Anterior cingulate cortex (tissue), 58 donors: ENCODE data around the gene GALNT9.

ENCODE experiments used
- DNase-seq, 58 donors: peaks; one replicate each; lab custom pipeline; 2025; lab: John Stamatoyannopoulos, UW

Gene GALNT9

DNA sequence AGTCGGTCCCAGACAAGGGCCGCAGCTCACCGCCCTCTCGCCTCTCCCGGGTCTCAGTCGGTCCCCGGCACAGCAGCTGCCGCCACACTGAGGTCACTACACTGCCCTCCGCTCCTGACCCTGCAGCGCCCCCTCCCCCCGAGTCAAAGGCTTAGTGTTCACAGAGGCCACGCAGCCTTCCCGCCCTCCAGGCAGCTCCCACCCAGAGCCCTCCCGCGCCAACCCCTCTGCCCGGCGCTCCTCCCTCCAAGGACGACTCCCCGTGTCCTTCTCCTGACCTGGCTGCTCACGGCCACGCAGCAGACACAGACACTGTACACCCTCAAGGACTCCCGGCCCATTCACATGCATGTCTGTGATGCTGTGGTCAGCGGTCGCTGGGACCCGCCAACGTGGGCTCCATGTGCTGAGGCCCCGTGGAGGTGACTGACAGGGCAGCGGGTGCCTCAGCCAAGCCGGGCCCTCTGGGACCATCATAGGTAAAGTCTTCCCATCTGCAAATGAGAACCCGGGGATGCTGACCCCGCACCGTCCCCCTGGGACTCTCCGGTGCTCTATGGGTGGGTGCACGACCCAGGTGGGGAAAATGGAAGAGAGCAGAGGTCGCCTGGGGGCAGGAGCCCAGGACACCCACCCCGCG is 16.3 kb upstream of the GALNT9 start:
- DNase-seq = no peak

DNA sequence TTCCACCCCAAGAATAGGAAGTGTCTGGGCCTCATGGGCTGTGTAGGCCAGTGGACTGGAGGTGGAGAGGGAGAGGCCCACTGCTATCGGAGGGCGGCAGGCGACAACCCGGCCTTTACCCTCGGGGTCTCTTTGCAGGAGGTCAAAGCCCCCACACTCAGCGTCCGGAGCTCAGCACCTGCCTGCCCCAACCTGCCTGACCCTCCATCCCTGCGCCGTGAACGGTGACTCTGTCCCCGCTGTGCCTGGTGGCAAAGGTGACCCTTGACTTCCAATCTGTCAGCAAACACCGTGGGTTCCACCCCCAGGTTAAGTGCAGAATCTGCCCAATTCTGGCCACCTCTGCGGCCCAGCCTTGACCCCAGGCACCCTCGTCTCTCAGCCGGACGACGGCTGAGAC is 15.7 kb upstream of the GALNT9 start:
- DNase-seq = no peak

DNA sequence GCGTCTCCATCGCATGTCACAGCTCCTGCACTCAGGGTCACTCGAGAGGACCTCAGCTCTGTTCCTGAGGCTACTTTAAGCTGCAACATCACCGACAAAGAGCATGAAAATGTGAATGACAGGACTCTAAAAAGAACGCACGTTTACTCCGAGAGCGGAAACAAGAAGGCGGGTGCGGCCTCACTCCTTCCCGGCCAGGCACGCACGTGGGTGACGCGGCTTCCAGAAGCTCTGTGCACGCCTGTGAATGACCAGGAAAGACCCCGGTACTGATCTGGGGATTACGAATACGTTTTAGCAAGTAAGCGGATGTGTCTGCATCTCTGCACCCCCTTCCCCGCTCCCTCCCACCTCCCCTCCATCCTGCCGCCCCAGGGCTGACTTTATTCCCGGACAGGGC is 15.2 kb upstream of the GALNT9 start:
- no peak for DNase-seq

DNA sequence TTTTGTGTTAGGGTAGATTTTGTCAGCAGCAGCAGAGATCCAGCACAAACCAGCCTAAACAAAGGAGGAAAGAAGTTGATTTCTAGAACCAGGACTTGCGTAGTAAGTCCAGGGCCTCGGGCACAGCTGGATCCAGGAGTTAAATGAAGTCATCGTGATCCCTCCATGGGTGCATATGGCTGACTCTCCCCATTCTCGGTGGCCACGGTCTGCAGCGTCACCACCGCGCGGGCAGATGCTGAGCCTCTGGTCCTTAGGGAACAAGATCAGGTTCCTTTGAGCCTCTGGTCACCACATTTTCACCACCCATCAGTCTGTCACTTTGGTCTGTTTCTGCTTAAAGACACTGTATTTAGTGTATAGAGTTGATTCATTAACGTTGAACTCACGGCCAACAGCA is 14.8 kb upstream of the GALNT9 start:
- DNase-seq = no peak

DNA sequence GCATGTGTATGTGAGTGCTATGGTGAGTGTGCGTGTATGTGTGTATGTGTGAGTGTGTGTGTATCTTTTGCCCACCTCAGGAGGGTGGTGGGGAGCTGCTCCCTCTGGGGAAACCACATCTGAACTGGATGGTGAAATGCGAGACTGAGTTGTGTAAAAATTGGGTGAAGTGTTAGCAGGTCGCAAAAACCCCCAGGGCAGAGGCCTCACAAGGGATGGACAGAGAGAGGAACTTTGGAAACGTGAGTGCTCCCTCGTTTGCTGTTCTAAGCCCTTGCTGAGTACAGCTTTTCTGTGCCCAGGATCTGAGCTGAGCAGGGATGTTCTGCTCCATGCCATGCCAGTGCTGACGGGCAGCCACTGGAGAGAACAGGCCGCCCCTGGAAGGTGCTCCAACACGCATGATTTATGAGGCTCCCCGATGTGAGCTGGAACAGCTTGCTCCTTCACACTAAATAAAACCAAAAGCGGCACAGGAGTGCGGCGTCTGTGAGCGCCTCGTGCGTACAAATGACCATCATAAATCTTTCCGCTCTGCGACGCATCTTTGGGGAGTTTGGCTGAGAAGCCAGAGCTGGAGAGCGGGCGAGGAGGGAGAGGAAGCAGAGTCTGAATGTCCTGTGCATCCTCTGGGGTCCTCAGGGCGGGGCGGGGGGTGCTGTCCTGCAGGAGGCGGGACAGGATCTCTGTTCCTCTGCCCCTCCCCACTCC is 14.1 kb upstream of the GALNT9 start:
- DNase-seq = no peak

DNA sequence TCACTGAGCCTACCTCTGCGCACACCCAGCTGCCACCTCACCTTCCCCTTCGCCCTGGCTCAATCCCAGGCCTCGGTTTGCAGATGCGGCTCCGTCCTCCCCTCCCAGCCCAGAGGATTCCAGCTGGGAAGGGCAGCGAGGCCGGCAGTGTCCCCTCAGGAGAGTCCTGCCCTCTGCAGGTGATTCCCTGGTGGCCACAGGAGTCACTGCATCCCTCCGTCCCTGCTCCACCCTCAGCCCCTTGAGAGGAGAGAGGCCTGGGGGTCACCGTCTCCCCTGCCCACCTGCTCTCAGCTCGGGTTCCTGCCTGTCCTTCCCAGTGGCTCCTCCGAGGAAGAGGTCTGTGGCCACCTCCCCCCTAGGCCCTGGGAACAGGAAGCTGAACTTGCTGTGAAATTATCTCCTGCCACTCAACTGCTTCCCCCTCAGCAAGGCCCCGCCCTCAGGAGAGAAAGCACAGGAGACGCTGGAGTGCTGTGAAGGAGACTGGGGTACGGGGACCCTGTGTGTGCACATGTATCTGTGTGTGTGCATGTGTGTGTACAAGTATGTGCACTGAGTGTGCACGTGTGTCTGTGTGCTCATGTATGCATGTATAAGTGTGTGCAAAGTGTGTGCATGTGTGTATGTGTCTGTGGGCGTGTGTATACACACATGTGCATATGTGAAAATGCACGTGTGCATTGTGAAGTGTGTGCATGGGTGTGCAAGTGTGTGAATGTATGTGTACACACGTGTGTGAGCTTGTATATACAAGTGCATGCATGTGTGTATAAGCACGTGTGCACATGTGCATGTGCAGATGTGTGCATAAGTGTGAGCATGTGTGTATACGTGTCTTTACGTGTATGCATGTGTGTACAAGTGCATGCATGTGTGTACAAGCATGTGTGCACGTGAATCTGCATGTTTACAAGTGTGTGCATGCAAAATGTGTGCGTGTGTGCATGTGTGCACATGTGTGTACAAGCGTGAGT is 13.2 kb upstream of the GALNT9 start:
- no peak for DNase-seq

DNA sequence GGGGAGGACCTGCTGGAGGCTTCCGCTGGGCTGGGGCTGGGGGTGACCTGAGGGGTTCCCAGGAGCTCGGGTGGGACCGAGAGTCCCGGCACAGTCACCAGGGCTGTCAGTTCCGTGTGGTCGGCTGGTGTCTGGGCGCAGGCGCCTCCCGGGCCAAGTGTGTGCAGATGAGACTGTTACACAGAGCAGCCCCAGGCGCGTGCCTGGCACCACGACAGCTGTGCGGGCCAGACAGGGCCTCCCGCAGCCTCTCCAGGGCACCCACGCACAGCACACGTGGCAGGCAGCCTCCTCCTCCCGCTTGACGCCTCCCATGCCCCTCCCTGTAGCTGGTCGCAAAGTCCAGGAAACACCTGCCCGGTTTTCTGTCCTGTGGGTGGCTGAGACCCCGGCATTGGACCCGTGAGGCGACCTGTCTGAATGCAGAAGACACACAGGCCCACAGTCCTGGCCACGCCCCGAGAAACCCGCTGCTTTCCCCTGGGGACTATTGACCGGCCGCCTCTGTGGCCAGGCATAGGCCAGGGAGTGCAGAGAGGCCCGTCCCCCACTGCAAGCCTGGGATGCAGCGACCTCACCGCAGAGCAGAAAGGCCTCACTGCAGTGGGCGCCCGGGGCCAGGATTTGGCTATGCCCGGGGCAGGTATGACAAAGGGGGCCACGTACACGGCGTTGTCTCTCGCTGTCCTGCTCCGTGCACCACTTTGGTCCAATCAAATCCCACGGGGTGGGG is 12.1 kb upstream of the GALNT9 start:
- no peak for DNase-seq

DNA sequence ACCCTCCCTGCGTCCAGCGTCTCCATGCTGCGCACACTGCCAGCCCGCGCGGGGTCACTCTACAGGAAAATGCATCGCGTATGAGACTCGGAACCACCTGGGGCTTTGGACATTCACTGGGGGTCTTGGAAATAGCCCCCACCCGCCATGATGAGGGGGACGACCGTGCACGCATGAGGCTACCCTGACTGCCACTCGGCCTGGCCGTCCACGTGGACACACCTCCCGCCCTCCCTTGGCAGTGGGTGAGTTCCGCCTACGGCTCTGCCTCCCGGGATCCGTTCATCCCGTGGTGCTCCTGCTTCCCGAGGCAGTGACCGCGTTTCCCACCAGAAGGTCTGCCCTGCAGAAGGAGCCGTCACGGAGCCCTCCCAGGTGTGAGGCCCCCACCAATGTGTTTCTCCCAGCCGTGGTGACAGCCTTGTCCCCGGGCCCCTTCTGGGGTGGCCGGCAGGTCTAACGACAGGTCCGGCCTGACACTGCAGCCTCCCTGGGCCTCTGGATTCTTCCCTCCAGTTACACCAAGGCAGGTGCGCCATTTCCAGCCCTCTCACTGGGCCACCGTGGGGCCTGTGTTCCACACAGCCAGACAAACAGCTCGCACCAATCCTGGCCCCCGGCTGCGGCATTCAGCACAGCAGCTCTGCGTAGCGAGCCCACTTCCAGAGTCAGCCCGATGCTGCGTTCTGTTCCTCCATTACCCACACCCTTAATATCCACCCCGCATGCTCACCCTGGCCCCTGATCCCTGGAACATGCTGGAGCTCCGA is 11.1 kb upstream of the GALNT9 start:
- no peak for DNase-seq

DNA sequence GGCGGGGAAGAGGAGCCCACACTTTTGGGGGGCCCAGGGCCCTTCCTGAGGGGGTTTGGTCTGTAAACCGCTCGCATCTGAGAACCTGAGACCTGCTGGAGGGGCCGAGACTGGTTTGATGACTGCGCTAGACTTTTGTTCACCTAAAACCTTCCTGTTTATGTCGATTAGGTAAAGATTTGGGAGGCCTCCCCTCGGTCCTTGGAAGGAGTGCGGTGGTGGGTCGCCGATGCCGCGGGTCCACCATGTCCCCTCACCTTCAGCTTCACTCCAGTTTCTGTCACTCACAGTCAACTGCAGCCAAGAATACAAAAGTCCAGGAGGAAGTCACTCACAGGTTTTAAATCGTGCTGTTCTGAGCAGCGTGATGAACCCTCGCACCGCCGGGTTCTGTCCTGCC is 10.5 kb upstream of the GALNT9 start:
- DNase-seq = no peak

DNA sequence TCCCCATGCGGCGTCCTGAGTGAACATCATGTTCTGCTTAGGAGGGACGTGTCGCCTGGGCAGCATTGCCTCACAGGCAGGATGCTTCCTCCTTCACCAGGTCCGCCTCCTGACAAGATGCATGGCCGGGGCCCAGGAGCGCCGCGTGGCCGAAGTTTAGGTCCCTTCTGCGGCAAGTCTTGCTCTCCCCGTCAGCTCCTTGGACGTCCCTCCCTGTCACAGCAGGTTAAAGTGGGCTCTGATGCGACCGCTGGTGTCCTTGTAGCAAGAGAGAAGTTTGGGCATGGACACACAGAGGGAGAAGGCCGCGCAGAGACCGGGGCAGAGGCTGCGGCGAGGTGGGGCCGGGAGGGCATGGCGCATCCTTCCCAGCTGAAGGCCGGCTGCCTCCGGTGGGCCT is 9.4 kb upstream of the GALNT9 start:
- DNase-seq = no peak

DNA sequence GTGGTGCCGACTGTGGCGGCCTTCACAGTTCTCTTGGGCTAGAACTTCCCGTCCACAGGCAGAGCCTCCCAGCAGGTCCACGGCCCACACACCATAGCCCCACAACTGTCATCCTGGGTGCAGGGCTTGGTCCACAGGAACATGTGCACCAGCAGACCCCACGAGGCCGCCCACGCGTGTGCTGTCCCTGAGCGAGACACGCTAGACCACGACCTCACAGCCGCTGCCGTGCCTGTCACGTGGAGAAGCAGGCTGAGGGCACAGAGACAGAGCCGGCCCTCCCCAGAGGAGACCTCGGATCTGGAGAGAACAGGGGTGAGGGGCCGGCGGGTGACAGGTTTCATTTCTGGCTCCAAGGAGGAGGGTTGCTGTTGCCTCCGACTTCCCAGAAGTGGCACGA is 8.9 kb upstream of the GALNT9 start:
- no peak for DNase-seq

DNA sequence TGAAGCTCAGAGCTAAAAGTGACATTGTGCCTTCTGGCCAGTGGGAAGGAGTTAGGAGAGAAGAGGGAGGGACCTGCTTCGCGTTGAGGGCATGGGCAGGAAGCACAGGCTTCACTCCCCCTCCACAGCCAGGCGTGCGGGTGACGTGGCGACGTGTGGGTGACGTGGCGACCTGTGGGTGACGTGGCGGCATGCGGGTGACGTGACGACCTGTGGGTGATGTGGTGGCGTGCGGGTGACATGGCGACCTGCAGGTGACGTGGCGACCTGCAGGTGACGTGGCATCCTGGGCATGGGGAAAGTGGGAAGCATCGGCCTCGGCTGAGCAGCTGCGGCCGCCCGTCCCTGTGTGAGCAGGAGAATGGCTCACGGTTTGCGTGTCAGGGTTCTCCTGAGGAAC is 8.2 kb upstream of the GALNT9 start:
- DNase-seq = no peak

DNA sequence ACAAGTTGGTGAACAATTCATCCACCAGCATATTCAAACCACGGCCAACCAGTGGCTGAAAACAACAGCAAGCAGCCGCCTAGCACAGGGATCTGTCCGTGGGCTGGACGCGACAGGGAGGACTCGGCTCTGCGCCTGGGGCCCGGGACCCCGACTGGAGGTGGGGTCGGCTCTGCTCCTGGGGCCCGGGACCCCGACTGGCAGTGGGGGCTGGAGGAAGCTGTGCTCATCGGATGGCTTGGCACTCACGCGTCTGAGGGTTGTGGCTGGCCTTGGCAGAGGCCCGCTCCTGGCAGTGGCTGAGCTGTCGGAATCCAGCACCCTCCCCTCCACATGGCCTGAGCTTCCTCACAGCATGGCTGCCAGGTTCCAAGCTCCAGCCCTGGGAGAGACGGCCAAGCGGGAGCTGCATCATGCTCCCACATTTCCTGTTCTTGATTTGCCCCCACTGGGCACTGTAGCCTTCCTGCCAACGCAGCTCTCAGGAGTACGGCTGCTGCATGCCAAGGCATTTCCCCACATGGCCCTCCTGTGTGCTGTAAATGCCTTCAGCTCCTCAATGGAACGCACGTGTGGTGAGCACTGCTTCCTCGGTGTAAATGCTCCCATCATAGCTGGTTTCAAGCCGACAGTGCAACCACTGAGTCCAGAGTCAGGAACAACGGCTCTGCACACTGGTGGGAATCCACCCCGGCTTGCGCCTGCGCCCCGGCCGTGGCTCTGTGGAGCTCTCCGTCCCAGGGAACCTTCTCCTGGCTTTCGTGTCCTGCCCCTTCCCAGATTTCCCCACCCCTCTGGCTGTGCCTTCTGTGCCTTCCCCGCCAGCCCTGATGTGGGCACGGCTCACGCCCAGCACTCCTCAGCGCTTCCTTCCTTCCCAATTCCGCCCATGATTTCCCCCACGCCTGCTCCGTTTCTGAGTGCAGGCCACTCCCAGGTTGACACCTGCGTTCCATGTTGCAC is 7.3 kb upstream of the GALNT9 start:
- DNase-seq = peak in 15 of 58 donors; percentile 18 to 59 (median 39)

DNA sequence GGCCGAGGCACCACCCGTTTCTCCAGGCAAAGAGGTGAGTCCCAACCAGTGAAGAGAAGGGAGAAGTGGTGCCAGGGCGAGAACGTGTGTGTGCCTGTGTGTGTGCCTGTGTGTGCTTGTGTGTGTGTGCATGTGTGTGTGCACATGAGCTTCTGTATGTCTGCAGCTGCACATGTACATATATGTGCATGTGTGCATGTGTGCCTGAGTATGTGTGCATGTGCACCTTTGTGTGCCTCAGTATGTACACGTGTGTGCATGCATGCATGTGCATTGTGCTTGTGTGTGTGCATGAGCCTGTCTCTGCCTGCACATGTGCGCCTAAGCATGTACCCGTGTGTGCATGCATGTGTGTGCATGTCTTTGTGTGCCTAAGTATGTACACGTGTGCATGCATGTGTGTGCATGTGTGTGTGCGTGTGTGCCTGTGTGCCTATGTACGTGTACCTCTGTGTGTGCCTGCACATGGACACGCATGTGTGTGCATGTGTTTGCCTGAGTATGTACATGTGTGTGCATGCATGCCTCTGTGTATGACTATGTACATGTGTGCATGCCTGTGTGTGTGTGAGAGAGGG is 5.9 kb upstream of the GALNT9 start:
- DNase-seq = no peak

DNA sequence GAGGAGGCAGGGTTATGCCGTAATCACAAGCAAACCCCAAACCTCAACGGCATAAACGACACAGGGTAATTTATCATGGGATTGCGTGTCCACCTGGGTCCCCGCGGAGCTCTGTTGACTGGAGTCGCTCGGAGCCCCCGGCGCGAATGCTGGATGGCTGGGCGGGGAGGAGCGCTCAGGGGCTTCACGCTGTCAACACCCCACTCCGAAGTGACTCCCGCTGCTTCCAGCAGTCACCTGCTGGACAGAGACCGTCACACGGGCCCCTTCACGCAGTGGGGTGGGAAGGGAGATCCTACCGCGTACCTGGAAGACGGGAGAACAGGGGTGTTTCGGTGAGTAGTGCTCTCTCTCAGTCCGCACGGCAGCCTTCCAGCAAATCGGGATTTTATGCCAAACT is 4.4 kb upstream of the GALNT9 start:
- no peak for DNase-seq

DNA sequence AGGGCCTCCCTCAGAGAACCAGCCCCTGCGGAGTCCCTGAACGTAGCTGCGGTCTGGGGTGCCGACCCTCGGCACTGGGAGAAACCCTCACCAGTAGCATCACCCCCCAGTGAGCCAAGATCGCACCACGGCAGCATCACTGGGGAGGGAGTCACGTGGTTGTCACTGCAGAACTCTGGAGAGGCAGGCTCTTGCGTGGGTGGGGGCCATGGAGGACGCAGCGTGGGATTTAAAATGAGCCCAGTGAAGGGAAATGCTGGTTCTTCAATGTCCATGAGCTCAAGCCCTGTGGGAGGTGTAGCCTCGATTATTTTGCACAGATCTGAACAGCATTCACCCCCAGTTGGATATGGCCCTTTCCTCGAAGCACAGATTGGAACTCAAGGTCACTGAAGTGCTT is 3.9 kb upstream of the GALNT9 start:
- DNase-seq = no peak

DNA sequence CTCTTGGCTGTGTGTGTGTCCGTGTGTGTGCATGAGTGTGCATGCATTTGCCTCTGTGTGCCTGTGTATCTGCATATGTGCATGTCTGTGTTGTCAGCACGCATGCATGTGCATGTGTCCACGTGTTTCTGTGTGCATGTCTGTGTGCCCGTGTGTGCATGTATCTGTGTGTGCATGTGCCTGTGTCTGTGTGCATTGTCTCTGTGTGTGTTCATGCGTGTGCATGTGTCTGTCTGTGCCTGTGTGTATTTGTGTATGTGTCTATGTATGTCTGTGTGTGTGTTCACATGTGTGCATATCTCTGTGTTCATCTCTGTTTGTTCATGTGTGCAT is 1.1 kb upstream of the GALNT9 start:
- DNase-seq = no peak

DNA sequence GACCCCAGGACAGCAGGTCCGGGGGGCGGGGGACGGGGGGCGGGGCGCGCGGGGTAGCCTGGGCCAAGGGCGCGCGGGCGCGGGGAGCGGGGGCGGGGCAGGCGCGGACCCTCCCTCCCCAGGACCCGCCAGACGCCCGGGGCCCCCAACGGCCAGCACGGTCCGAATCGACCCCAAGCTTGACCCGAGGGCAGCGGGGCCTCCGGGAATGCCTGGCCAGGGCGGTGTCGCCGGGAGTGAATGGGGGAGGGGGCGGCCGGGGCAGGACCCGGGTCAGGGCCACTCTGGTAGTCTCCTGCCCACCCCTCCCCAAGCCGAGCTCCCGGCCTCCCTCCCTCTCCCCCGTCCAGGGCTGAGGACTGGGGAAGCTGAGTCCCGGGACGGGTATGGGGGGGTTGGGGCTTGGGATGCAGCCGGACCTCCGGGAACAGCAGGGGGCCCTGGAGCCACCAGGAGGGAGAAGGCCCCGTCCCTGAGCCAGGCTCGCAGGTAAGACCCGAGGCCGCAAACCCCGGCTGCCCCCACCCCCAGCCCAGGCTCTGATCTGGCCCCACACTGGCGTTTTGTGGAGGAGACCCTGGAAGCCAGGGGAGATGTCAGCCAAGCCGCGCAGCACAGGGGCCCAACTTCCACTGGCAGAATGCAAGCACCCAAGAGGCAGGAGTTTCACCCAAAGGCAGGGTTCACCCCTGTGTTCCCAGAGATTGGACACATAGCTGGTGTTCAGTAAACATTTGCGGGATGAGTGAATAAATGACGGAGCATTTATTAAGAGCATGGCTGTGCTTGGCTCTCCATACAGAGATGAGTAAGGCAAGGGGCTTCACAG is 545 bp upstream of the GALNT9 start:
- no peak for DNase-seq
